ENCODE data around the gene ZNF597. TPM values are rescaled to one million over a fixed set of nuclear protein-coding genes. Genes with fewer than 3 reads are reported as not detected.

The ZNF597 gene
- total and polyA plus RNA-seq, 2 donors (not counting 1 experiment from before 2014, with no cell fraction given): 1.6 to 2.0 TPM

DNA sequence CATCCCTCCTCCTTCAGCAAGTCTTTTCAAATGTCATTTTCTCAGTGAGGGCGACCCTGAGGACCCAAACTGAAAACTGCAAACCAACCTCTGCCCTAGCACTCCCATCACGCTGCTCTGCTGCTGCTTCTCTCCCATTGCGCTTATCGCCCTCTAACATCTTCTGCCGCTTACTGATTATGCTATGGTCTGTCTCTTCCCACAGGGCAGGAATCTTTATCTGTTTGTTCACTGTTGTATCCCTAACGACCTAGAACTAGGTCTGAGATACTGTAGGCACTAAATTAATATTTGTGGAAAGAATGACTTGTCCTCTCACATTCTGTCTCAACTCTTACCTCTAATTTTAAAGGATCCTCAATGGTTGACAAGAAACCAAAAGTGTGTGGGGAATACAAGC is 55.0 kb downstream of the ZNF597 start:
- Histone ChIP-seq H3K9ac (ENCODE audit: insufficient read depth, low read length) (no peak overlapping the region), H3K9me3 (ENCODE audit: control insufficient read depth, insufficient read depth, low read depth, low read length) (peaks cover 8% of the 10 kb centered on the region), H3K27me3 (ENCODE audit: control insufficient read depth, insufficient read depth, low read length) (no peaks in the 10 kb centered on the region), H2AFZ (ENCODE audit: low read length) (no peak overlapping the region), H3K4me2 (ENCODE audit: extremely low read depth, insufficient read depth, low read length) (no peak overlapping the region), H3K27ac (ENCODE audit: insufficient read depth, low read length) (no peak overlapping the region), H3K4me1 (ENCODE audit: control insufficient read depth, extremely low read depth, insufficient read depth, low read length) (no peaks in the 10 kb centered on the region), H3K36me3 (ENCODE audit: control insufficient read depth, insufficient read depth, low read length) (peaks cover 15% of the 10 kb centered on the region), H3K4me3 (replicated peaks in 1 of 4; ENCODE audit: control extremely low read depth in 1 of 4, insufficient read depth in 1 of 4, low read depth in 3 of 4, low read length in 4 of 4) (no peak overlapping the region), H3K79me2 (ENCODE audit: control insufficient read depth, insufficient read depth, low read length) (no peaks in the 10 kb centered on the region), H4K20me1 (ENCODE audit: control insufficient read depth, extremely low read depth, insufficient read depth, low read length) (no peaks in the 10 kb centered on the region)
- DNase-seq (ENCODE audit: low read depth in 2 of 2): no peak
- no peak for TF ChIP-seq EZH2 (IDR thresholded peaks at IDR 0.05; ENCODE audit: low read length, missing control alignments)
- TF ChIP-seq, protein P1, sequence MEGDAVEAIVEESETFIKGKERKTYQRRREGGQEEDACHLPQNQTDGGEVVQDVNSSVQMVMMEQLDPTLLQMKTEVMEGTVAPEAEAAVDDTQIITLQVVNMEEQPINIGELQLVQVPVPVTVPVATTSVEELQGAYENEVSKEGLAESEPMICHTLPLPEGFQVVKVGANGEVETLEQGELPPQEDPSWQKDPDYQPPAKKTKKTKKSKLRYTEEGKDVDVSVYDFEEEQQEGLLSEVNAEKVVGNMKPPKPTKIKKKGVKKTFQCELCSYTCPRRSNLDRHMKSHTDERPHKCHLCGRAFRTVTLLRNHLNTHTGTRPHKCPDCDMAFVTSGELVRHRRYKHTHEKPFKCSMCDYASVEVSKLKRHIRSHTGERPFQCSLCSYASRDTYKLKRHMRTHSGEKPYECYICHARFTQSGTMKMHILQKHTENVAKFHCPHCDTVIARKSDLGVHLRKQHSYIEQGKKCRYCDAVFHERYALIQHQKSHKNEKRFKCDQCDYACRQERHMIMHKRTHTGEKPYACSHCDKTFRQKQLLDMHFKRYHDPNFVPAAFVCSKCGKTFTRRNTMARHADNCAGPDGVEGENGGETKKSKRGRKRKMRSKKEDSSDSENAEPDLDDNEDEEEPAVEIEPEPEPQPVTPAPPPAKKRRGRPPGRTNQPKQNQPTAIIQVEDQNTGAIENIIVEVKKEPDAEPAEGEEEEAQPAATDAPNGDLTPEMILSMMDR (conservative IDR thresholded peaks at IDR 0.05 in 1 of 2, IDR thresholded peaks at IDR 0.05 in 1 of 2; ENCODE audit: low read depth in 1 of 2, low read length in 2 of 2): no peak

DNA sequence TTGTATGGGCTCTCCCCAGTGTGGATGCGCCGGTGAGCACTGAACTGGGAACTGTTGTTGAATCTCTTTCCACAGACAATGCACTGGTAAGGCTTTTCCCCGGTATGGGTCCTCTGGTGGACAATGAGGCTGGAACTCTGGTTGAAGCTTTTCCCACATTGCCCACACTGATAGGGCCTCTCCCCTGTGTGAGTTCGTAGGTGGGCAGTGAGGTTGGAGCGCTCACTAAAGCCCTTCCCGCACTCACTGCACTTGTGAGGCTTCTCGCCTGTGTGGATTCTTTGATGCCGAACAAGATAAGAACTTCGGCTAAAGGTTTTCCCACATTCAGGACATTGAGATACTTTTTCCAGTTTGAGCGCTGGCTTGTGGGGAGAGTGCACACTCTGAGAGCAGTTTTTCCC is 60.3 kb downstream of the ZNF597 start:
- no peak overlapping the region for H3K9ac ChIP-seq (ENCODE audit: insufficient read depth, low read length)
- no peak for DNase-seq (ENCODE audit: low read depth in 2 of 2)
- TF ChIP-seq EZH2 (IDR thresholded peaks at IDR 0.05; ENCODE audit: low read length, missing control alignments): no peak
- TF ChIP-seq, protein P1 (conservative IDR thresholded peaks at IDR 0.05 in 1 of 2, IDR thresholded peaks at IDR 0.05 in 1 of 2; ENCODE audit: low read depth in 1 of 2, low read length in 2 of 2): no peak
- peaks cover 16% of the 10 kb centered on the region for H3K9me3 ChIP-seq (ENCODE audit: control insufficient read depth, insufficient read depth, low read depth, low read length)
- H3K4me2 ChIP-seq (ENCODE audit: extremely low read depth, insufficient read depth, low read length): no peak overlapping the region
- H3K27me3 ChIP-seq (ENCODE audit: control insufficient read depth, insufficient read depth, low read length): no peaks in the 10 kb centered on the region
- no peak overlapping the region for H3K27ac ChIP-seq (ENCODE audit: insufficient read depth, low read length)
- no peak overlapping the region for H2AFZ ChIP-seq (ENCODE audit: low read length)
- H3K36me3 ChIP-seq (ENCODE audit: control insufficient read depth, insufficient read depth, low read length): peaks cover 12% of the 10 kb centered on the region
- H3K4me3 ChIP-seq (replicated peaks in 1 of 4; ENCODE audit: control extremely low read depth in 1 of 4, insufficient read depth in 1 of 4, low read depth in 3 of 4, low read length in 4 of 4): no peak overlapping the region
- no peaks in the 10 kb centered on the region for H4K20me1 ChIP-seq (ENCODE audit: control insufficient read depth, extremely low read depth, insufficient read depth, low read length)
- no peaks in the 10 kb centered on the region for H3K79me2 ChIP-seq (ENCODE audit: control insufficient read depth, insufficient read depth, low read length)
- H3K4me1 ChIP-seq (ENCODE audit: control insufficient read depth, extremely low read depth, insufficient read depth, low read length): no peaks in the 10 kb centered on the region

Other genes with a start within 250 kb of the ZNF597 start
- 8.0 and 8.1 TPM in 2 replicates for gene ZNF200, start 208.3 kb downstream of the ZNF597 start, total RNA-seq
- gene ZNF200, start 208.3 kb downstream of the ZNF597 start, polyA plus RNA-seq: 5.1 and 5.9 TPM in 2 replicates
- gene MEFV, start 186.9 kb downstream of the ZNF597 start, total RNA-seq: under 0.01 and 0.17 TPM in 2 replicates
- not detected in 2 replicates for gene MEFV, start 186.9 kb downstream of the ZNF597 start, polyA plus RNA-seq
- gene ZNF263, start 160.0 kb downstream of the ZNF597 start, total RNA-seq: 37.3 and 47.5 TPM in 2 replicates
- gene ZNF263, start 160.0 kb downstream of the ZNF597 start, polyA plus RNA-seq: 9.9 and 11.1 TPM in 2 replicates
- 9.2 and 9.6 TPM in 2 replicates for gene TIGD7, start 138.1 kb downstream of the ZNF597 start, total RNA-seq
- 2.2 and 2.9 TPM in 2 replicates for gene TIGD7, start 138.1 kb downstream of the ZNF597 start, polyA plus RNA-seq
- gene ZNF75A, start 138.0 kb downstream of the ZNF597 start, total RNA-seq: 19.3 and 24.3 TPM in 2 replicates
- 13.4 and 14.4 TPM in 2 replicates for gene ZNF75A, start 138.0 kb downstream of the ZNF597 start, polyA plus RNA-seq
- gene OR2C1, start 87.6 kb downstream of the ZNF597 start, total RNA-seq: under 0.01 and 0.17 TPM in 2 replicates
- 0.09 and 0.31 TPM in 2 replicates for gene OR2C1, start 87.6 kb downstream of the ZNF597 start, polyA plus RNA-seq
- 10.0 and 13.7 TPM in 2 replicates for gene ZSCAN32, start 42.5 kb downstream of the ZNF597 start, total RNA-seq
- 11.3 and 14.1 TPM in 2 replicates for gene ZSCAN32, start 42.5 kb downstream of the ZNF597 start, polyA plus RNA-seq
- gene ZNF174, start 42.3 kb downstream of the ZNF597 start, total RNA-seq: 6.7 and 9.2 TPM in 2 replicates
- gene ZNF174, start 42.3 kb downstream of the ZNF597 start, polyA plus RNA-seq: 8.5 and 9.1 TPM in 2 replicates
- 9.2 and 12.6 TPM in 2 replicates for gene NAA60, start 176 bp upstream of the ZNF597 start, total RNA-seq
- gene NAA60, start 176 bp upstream of the ZNF597 start, polyA plus RNA-seq: 20.9 and 33.6 TPM in 2 replicates
- not detected in 2 replicates for gene C16orf90, start 52.0 kb upstream of the ZNF597 start, total RNA-seq
- not detected in 2 replicates for gene C16orf90, start 52.0 kb upstream of the ZNF597 start, polyA plus RNA-seq
- 21.1 and 22.3 TPM in 2 replicates for gene CLUAP1, start 57.5 kb upstream of the ZNF597 start, total RNA-seq
- gene CLUAP1, start 57.5 kb upstream of the ZNF597 start, polyA plus RNA-seq: 22.7 and 28.0 TPM in 2 replicates
- under 0.01 and 0.17 TPM in 2 replicates for gene NLRC3, start 133.9 kb upstream of the ZNF597 start, total RNA-seq
- not detected in 2 replicates for gene NLRC3, start 133.9 kb upstream of the ZNF597 start, polyA plus RNA-seq
- gene SLX4, start 168.1 kb upstream of the ZNF597 start, total RNA-seq: 2.3 and 4.0 TPM in 2 replicates
- 0.81 and 1.3 TPM in 2 replicates for gene SLX4, start 168.1 kb upstream of the ZNF597 start, polyA plus RNA-seq
- 18.5 and 29.1 TPM in 2 replicates for gene DNASE1, start 211.2 kb upstream of the ZNF597 start, total RNA-seq
- 2.9 and 4.5 TPM in 2 replicates for gene DNASE1, start 211.2 kb upstream of the ZNF597 start, polyA plus RNA-seq

Measured in fibroblast of lung (primary cell).